Right renal pelvis (tissue), 4 donors: ENCODE measurements around the gene EFNA4. TPM values are rescaled to one million over a fixed set of nuclear protein-coding genes. Genes with fewer than 3 reads are reported as not detected.

Source experiments
- DNase-seq, 4 donors: peaks; one replicate each; pipeline ENCODE4 v3.0.0-alpha.2; 2013; ENCODE audit warnings: low read depth in 4 of 4, low spot score in 3 of 4, missing footprints in 1 of 4
- polyA plus RNA-seq, 4 donors: library from polyadenylated mRNA; unstranded; fragments of 120-200 nt; gene quantifications; one replicate each; pipeline ENCODE4 v1.2.1, GENCODE V29; 2013; ENCODE audit not compliant: insufficient read length in 4 of 4

Gene EFNA4
- polyA plus RNA-seq, 4 donors: 18.5 to 22.9 (median 21.4) TPM

GRCh38 chr1:155084722-155085503, 21.4 kb downstream of the EFNA4 start:
- peak; percentile 95 to 98 (median 96) for DNase-seq

GRCh38 chr1:155085504-155086127, 22.1 kb downstream of the EFNA4 start:
- DNase-seq: no peak

GRCh38 chr1:155086128-155086741, 22.7 kb downstream of the EFNA4 start:
- no peak for DNase-seq

- no peak for DNase-seq
Measured at GRCh38 chr1:155086856-155087535, 23.5 kb downstream of the EFNA4 start.

- no peak for DNase-seq
Measured at GRCh38 chr1:155091071-155092051, 27.8 kb downstream of the EFNA4 start.

GRCh38 chr1:155092131-155092530, 28.6 kb downstream of the EFNA4 start:
- no peak for DNase-seq

- no peak for DNase-seq
Measured at GRCh38 chr1:155092641-155093040, 29.1 kb downstream of the EFNA4 start.

- DNase-seq: no peak
Measured at GRCh38 chr1:155093911-155094621, 30.5 kb downstream of the EFNA4 start.

- no peak for DNase-seq
Measured at GRCh38 chr1:155094622-155094948, 31.0 kb downstream of the EFNA4 start.

- DNase-seq: no peak
Measured at GRCh38 chr1:155099331-155099730, 35.8 kb downstream of the EFNA4 start.

GRCh38 chr1:155103325-155103724, 39.8 kb downstream of the EFNA4 start:
- DNase-seq: no peak

- no peak for DNase-seq
Measured at GRCh38 chr1:155104605-155105534, 41.3 kb downstream of the EFNA4 start.

GRCh38 chr1:155105604-155106011, 42.1 kb downstream of the EFNA4 start:
- no peak for DNase-seq

GRCh38 chr1:155106862-155107261, 43.3 kb downstream of the EFNA4 start:
- no peak for DNase-seq

- no peak for DNase-seq
Measured at GRCh38 chr1:155107309-155108264, 44.0 kb downstream of the EFNA4 start.

GRCh38 chr1:155108296-155108695, 44.8 kb downstream of the EFNA4 start:
- no peak for DNase-seq

- no peak for DNase-seq
Measured at GRCh38 chr1:155110381-155110780, 46.8 kb downstream of the EFNA4 start.
